ENCODE measurements around the gene RAB6B. TPM values are rescaled to one million over a fixed set of nuclear protein-coding genes. Genes with fewer than 3 reads are reported as not detected.

RAB6B gene
- total RNA-seq, 1 donor, result 0.27 TPM

DNA sequence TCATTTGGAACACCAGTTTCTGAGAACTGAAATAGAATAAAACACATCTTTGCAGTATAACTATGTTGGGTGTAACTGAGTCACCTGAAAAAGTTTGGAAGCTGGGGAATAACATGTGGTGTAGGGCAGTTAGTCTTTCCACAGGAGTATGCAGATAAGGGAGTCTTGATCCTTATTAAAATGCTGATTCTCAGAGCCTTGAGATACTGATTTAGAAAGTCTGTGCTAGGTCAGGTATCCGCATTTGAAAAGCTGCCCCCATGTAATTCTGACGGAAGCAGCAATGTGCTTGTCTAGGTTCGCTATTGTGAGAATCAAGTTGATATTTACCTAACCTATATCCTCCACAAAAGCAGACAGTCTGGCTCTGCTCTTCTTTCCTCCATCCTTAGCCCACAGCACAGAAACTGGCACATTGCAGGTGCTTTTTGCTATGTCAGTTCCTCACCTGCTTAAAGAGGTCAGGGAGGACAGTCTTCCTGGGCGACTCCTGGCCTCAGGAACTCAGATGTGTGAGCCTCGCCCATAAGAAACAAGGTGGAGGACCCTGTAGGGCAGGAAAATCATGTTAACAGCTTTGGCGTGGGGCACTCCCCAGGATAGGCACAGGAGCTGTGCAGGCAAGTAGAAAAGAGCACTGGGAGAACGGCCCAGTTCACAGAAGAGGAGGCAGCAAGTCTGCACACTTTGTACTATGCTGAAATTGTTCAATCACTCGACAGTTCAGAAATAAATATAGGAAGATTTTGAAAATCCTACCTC lies 117.7 kb downstream of the RAB6B start:
- DNase-seq (ENCODE audit: low read depth in 2 of 3, low spot score in 2 of 3), result no peak

- DNase-seq (ENCODE audit: low read depth in 2 of 3, low spot score in 2 of 3), result no peak
These were observed 118.8 kb downstream of the RAB6B start for GRCh38 chr3:133776794-133777438.

DNA sequence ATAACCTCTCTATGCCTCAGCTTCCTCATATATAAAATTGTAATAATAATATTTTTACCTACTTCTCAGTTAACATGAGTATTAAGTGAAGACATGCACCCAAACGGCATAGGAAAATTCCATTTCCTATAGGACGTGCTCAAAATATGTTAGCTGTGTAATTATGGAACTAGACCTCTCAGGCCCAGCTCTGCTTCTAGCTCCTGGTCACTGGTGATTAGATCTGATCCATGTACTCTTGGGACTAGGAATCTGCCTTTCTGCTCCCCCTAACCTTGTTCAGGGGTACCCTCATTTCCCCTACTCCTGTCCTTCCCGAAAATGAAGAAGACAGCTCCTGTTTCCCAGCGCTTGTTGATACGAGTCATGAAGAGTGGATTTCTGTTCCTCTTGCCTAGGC lies 119.8 kb downstream of the RAB6B start:
- no peak for DNase-seq (ENCODE audit: low read depth in 2 of 3, low spot score in 2 of 3)

GRCh38 chr3:133775309-133775708 lies 120.4 kb downstream of the RAB6B start:
- no peak for DNase-seq (ENCODE audit: low read depth in 2 of 3, low spot score in 2 of 3)

Other genes with a start within 250 kb of the RAB6B start
- gene TOPBP1, start 233.9 kb downstream of the RAB6B start, total RNA-seq, result 25.0 TPM
- under 0.01 TPM for gene TF, start 149.5 kb downstream of the RAB6B start, total RNA-seq
- 39.3 TPM for gene SRPRB, start 90.1 kb downstream of the RAB6B start, total RNA-seq
- gene SLCO2A1, start 134.0 kb upstream of the RAB6B start, total RNA-seq, result under 0.01 TPM

Measured in hematopoietic multipotent progenitor cell (in vitro differentiated cells).